NCI-H1105 treated with DMSO at 0.1 percent for 48 hours (cell line): ENCODE data around the gene TOR1A.

ENCODE experiments used
- DNase-seq: peaks from one replicate; lab custom pipeline; 2025; lab: John Stamatoyannopoulos, UW

The TOR1A gene

GRCh38 chr9:129823935-129824601 is at the start of gene TOR1A:
Gene TOR1A, minus strand, starts transcription at chr9:129824136. Its CDS starts 51 bp downstream, at chr9:129824085.
- DNase-seq = peak; percentile 94

- DNase-seq = no peak
These were observed 47.1 kb upstream of the TOR1A start for GRCh38 chr9:129871046-129871445.

GRCh38 chr9:129869585-129870501 is 45.9 kb upstream of the TOR1A start:
- DNase-seq = no peak

- no peak for DNase-seq
These were observed 45.0 kb upstream of the TOR1A start for GRCh38 chr9:129868872-129869486.

- DNase-seq = no peak
These were observed 44.3 kb upstream of the TOR1A start for GRCh38 chr9:129868023-129868871.

- DNase-seq = no peak
These were observed 43.4 kb upstream of the TOR1A start for GRCh38 chr9:129867136-129868022.

GRCh38 chr9:129866394-129867135 is 42.6 kb upstream of the TOR1A start:
- DNase-seq = no peak

- no peak for DNase-seq
These were observed 41.9 kb upstream of the TOR1A start for GRCh38 chr9:129865668-129866320.

GRCh38 chr9:129864991-129865647 is 41.2 kb upstream of the TOR1A start:
- no peak for DNase-seq

GRCh38 chr9:129863059-129863690 is 39.2 kb upstream of the TOR1A start:
- no peak for DNase-seq

- no peak for DNase-seq
These were observed 37.5 kb upstream of the TOR1A start for GRCh38 chr9:129861447-129861827.

GRCh38 chr9:129860653-129861446 is 36.9 kb upstream of the TOR1A start:
- no peak for DNase-seq

GRCh38 chr9:129858167-129858962 is 34.4 kb upstream of the TOR1A start:
- DNase-seq = no peak

- no peak for DNase-seq
These were observed 33.3 kb upstream of the TOR1A start for GRCh38 chr9:129857207-129857606.

GRCh38 chr9:129854588-129855110 is 30.7 kb upstream of the TOR1A start:
- no peak for DNase-seq

GRCh38 chr9:129853614-129854013 is 29.7 kb upstream of the TOR1A start:
- no peak for DNase-seq

- DNase-seq = peak; percentile 27
These were observed 28.6 kb upstream of the TOR1A start for GRCh38 chr9:129852579-129852978.
